Activated T-cell treated with anti-CD3 and anti-CD28 coated beads, Interleukin-2, amount 50 U/mL, for 48 hours (primary cell): Measurements from ENCODE around the gene SKA3.
"Not testable (repeated sequence)": the region's sequence is repeated elsewhere in the genome, so short reads cannot be mapped to it uniquely, and the experiment has no call there.

Source experiments
- DNase-seq, 2 experiments: peaks; one replicate each; pipeline ENCODE4 v3.0.0-alpha.2; 2020

The SKA3 gene

GRCh38 chr13:21164631-21165030 lies 11.7 kb downstream of the SKA3 start:
- no peak for DNase-seq

- no peak for DNase-seq
Observed at GRCh38 chr13:21152251-21152899, 24.0 kb downstream of the SKA3 start.

GRCh38 chr13:21150013-21150412 lies 26.3 kb downstream of the SKA3 start:
- DNase-seq, result no peak

- DNase-seq, result no peak
Observed at GRCh38 chr13:21149568-21149967, 26.8 kb downstream of the SKA3 start.

- no peak for DNase-seq
Observed at GRCh38 chr13:21148557-21149258, 27.6 kb downstream of the SKA3 start.

- DNase-seq, result no peak
Observed at GRCh38 chr13:21147827-21148226, 28.5 kb downstream of the SKA3 start.

- no peak for DNase-seq
Observed at GRCh38 chr13:21142766-21143165, 33.6 kb downstream of the SKA3 start.

- DNase-seq, result no peak
Observed at GRCh38 chr13:21139374-21139773, 37.0 kb downstream of the SKA3 start.

GRCh38 chr13:21138561-21138960 lies 37.8 kb downstream of the SKA3 start:
- no peak for DNase-seq

GRCh38 chr13:21137696-21138095 lies 38.7 kb downstream of the SKA3 start:
- no peak for DNase-seq

- DNase-seq, result not testable (repeated sequence)
Observed at GRCh38 chr13:21135833-21136232, 40.5 kb downstream of the SKA3 start.

- no peak for DNase-seq
Observed at GRCh38 chr13:21134475-21134874, 41.9 kb downstream of the SKA3 start.

GRCh38 chr13:21133077-21133476 lies 43.3 kb downstream of the SKA3 start:
- no peak for DNase-seq

GRCh38 chr13:21130116-21130515 lies 46.2 kb downstream of the SKA3 start:
- no peak for DNase-seq

- no peak for DNase-seq
Observed at GRCh38 chr13:21124852-21125251, 51.5 kb downstream of the SKA3 start.

GRCh38 chr13:21123956-21124355 lies 52.4 kb downstream of the SKA3 start:
- DNase-seq, result no peak

GRCh38 chr13:21121616-21122015 lies 54.7 kb downstream of the SKA3 start:
- DNase-seq, result no peak

- DNase-seq, result no peak
Observed at GRCh38 chr13:21120191-21120590, 56.2 kb downstream of the SKA3 start.

GRCh38 chr13:21119526-21119925 lies 56.8 kb downstream of the SKA3 start:
- DNase-seq, result no peak

- DNase-seq, result no peak
Observed at GRCh38 chr13:21118180-21118579, 58.2 kb downstream of the SKA3 start.

GRCh38 chr13:21117104-21117809 lies 59.1 kb downstream of the SKA3 start:
- DNase-seq, result no peak

GRCh38 chr13:21116141-21116540 lies 60.2 kb downstream of the SKA3 start:
- no peak for DNase-seq

- DNase-seq, result no peak
Observed at GRCh38 chr13:21115231-21115630, 61.1 kb downstream of the SKA3 start.

GRCh38 chr13:21111546-21111945 lies 64.8 kb downstream of the SKA3 start:
- DNase-seq, result no peak
